Mononuclear cell (primary cell): ENCODE results near the gene ECHDC3. TPM values are rescaled to one million over a fixed set of nuclear protein-coding genes. Genes with fewer than 3 reads are reported as not detected.
"Not testable (repeated sequence)": the region's sequence is repeated elsewhere in the genome, so short reads cannot be mapped to it uniquely, and the experiment has no call there.

Experiments
- H3K27me3 ChIP-seq: 2 replicates; pipeline ENCODE4 v1.6.0; 2011; ENCODE audit warnings: low read length, control low read depth; ENCODE audit not compliant: insufficient read depth
- H3K4me1 ChIP-seq: 2 replicates; pipeline ENCODE4 v1.5.1; 2011; ENCODE audit warnings: mild to moderate bottlenecking, low read length, control low read depth; ENCODE audit not compliant: insufficient read depth
- H3K4me3 ChIP-seq: 2 replicates; pipeline ENCODE4 v1.5.1; 2011; ENCODE audit warnings: mild to moderate bottlenecking, low read length, moderate library complexity
- H3K9me3 ChIP-seq: 2 replicates; pipeline ENCODE4 v1.5.1; 2011; ENCODE audit warnings: low read depth, mild to moderate bottlenecking, control low read depth, low read length
- total RNA-seq: library from RNA; depleted of rRNA; stranded (reverse); fragments of >200 nt; gene quantifications from one replicate; pipeline ENCODE4 v1.2.3, GENCODE V29; 2012

The ECHDC3 gene
- total RNA-seq, 1 donor: 2.6 TPM

DNA sequence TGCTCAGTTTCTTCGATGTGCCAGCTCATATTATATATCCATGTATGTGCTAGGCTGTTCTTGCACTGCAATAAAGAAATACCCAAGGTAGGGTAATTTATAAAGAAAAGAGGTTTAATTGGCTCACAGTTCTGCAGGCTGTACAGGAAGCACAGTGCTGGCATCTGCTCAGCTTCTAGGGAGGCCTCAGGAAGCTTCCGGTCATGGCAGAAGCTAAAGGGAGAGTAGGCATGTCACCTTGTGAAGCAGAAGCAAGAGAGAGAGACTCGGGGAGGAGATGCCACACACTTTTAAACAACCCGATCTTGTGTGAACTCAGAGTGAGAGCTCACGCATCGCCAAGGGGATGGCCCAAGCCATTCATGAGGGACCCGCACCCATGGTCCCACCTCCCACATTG is 13.8 kb upstream of the ECHDC3 start:
- H3K4me1 ChIP-seq: no peaks in the 10 kb centered on the region
- no peaks in the 10 kb centered on the region for H3K27me3 ChIP-seq
- no peaks in the 10 kb centered on the region for H3K9me3 ChIP-seq
- H3K4me3 ChIP-seq: no peak overlapping the region

DNA sequence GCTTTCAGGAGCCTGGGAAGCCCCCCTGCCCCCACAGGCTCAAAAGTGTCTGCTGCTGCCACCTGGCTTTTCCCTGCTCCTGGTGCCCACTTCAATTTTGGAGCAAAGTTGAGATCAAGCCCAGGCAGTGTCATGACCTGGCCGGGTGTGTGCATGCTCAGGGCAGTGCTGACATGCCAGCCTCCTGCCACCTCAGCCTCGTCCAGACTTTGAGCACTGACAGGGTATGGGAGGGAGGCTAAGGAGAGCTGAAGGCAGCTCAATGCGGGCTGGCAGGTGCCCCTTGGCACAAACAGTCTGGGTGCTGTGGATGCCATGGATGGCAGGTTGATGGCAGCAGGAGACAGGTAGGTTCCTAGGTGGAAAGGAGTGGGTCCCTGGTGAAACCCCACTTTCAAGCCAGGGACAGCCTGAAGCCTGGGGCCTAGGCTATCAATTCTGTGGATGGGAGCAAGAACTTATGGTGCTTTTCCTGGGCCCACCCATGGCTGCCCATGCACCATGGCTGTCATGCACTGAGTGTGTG is 12.3 kb upstream of the ECHDC3 start:
- H3K27me3 ChIP-seq: no peaks in the 10 kb centered on the region
- H3K9me3 ChIP-seq: no peaks in the 10 kb centered on the region
- H3K4me1 ChIP-seq: no peaks in the 10 kb centered on the region
- no peak overlapping the region for H3K4me3 ChIP-seq

DNA sequence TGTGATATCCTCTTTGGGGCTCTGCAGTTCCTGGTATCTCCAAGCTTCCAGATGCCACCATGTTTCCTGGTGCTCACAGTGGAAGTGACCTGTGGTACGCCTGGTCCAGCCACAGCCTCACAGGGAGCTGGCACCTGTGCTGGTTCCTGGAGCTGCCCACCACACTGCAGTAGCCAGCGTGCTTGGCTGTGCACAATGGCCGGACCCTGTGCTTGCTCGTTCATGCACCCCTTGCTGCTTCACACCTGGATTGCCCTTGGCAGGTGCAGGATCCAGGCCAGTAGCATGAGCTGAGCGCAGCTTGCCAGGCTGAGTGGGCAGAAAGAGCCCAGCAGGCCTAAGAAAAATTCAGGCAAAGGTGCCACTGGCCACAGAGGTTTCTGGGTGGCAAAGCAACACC is 11.4 kb upstream of the ECHDC3 start:
- H3K4me3 ChIP-seq: no peak overlapping the region
- H3K9me3 ChIP-seq: no peaks in the 10 kb centered on the region
- H3K27me3 ChIP-seq: no peaks in the 10 kb centered on the region
- H3K4me1 ChIP-seq: no peaks in the 10 kb centered on the region

DNA sequence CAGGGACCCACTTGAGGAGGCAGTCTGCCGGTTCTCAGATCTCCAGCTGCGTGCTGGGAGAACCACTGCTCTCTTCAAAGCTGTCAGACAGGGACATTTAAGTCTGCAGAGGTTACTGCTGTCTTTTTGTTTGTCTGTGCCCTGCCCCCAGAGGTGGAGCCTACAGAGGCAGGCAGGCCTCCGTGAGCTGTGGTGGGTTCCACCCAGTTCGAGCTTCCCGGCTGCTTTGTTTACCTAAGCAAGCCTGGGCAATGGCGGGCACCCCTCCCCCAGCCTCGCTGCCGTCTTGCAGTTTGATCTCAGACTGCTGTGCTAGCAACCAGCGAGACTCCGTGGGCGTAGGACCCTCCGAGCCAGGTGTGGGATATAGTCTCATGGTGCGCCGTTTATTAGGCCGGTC is 5.4 kb upstream of the ECHDC3 start:
- not testable (repeated sequence) for H3K9me3 ChIP-seq

DNA sequence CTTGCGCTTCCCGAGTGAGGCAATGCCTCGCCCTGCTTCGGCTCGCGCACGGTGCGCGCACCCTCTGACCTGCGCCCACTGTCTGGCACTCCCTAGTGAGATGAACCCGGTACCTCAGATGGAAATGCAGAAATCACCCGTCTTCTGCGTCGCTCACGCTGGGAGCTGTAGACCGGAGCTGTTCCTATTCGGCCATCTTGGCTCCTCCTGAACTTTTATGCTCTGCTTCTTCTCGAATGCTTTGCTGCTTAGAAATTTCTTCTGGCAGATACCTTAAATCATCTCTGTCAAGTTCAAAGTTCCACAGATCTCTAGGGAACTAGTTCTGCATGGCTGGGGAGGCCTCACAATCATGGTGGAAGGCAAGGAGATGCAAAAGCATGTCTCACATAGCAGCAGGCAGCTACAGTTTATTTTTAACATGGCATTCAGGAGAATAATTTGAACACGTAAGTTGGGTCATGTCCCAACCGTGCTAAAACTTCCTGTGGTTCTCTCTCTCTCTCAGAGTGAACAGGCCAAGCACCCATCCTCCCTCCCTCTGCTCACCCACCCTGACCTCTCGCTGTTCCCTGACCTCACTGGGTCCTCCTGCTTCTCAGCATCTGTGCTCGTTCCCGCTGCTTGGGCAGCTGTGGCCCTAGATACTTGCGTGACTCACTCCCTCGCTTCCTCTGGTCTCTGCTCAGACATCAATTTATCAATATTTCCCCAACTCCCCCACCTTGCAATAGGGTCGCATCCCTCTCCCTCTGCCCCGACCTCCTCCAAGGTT is 4.7 kb upstream of the ECHDC3 start:
- not testable (repeated sequence) for H3K27me3 ChIP-seq, H3K9me3 ChIP-seq, H3K4me3 ChIP-seq, H3K4me1 ChIP-seq

More for the DNA sequence above, 5.4 kb upstream of the ECHDC3 start:
- not testable (repeated sequence) for H3K27me3 ChIP-seq, H3K4me3 ChIP-seq, H3K4me1 ChIP-seq

DNA sequence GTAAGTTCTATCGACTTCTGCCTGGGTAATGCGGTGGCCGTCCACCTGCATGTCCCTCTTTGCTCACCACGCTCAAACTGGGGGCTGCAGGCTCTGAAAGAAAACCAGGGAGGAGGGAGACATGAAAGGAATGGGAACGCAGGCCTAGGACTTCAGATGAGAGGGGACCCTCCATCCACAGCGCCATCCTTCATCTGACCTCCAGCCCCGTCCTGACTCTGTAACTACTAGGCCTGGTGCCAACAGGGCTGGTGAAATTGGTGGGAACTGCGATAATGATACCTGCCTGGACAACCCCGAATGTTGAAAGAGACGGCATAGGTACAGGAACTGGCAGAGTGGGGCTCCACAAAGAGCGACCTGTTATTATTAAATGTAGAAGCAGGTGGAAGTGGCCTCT is 1.3 kb upstream of the ECHDC3 start:
- Histone ChIP-seq H3K9me3 (no peaks in the 10 kb centered on the region), H3K4me1 (peaks cover 16% of the 10 kb centered on the region), H3K27me3 (no peaks in the 10 kb centered on the region), H3K4me3 (no peak overlapping the region)

DNA sequence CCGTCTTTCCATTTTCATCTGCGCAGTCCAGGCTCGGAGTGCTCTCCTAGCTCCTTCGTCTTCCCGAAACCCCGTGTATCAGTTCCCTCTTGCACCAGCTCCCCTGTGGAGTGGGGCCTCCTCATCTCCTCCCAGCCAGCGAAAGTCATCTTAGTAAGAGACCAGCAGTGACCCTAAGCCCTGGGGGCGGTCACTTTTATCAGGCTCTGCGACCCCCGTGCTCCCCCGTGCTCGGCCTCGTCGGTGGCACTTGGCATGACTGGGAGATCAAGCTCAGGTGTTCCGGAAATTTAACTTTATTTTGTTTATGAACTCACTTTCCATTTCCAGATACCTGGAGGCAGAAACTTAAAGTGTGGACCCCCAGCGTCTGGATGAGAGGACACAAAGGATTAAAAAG is 574 bp upstream of the ECHDC3 start:
- Histone ChIP-seq H3K9me3 (no peaks in the 10 kb centered on the region), H3K4me1 (peaks cover 17% of the 10 kb centered on the region), H3K27me3 (no peaks in the 10 kb centered on the region), H3K4me3 (peak overlapping the region; percentile 31)

DNA sequence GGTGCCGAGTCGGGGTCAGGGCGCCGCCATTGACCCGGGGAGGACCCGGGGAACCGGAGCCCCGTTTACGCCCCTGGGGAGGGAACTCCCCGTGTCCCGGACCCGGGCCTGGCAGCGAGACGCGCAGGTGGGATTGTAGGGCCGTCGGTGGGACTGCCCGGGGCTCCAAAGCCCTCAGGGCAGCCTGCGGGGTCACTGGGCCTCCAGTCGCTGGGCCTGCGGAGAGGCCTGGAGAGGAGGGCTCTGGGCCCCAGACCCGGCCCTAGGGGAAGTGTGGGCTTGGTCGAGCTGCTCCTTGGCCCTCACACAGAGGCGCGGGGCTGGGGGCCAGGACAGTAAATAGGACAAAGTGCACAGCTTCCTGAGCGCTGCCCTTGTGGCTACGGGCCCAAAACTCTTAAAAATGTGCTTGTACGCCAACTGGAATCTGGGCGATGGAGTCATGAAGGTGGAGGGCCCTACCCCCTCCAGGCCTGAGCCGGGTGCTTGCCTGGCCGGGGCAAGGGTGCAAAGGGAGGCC is 657 bp downstream of the ECHDC3 start:
- no peaks in the 10 kb centered on the region for H3K27me3 ChIP-seq
- peak overlapping the region; percentile 49 for H3K4me3 ChIP-seq
- H3K9me3 ChIP-seq: no peaks in the 10 kb centered on the region

DNA sequence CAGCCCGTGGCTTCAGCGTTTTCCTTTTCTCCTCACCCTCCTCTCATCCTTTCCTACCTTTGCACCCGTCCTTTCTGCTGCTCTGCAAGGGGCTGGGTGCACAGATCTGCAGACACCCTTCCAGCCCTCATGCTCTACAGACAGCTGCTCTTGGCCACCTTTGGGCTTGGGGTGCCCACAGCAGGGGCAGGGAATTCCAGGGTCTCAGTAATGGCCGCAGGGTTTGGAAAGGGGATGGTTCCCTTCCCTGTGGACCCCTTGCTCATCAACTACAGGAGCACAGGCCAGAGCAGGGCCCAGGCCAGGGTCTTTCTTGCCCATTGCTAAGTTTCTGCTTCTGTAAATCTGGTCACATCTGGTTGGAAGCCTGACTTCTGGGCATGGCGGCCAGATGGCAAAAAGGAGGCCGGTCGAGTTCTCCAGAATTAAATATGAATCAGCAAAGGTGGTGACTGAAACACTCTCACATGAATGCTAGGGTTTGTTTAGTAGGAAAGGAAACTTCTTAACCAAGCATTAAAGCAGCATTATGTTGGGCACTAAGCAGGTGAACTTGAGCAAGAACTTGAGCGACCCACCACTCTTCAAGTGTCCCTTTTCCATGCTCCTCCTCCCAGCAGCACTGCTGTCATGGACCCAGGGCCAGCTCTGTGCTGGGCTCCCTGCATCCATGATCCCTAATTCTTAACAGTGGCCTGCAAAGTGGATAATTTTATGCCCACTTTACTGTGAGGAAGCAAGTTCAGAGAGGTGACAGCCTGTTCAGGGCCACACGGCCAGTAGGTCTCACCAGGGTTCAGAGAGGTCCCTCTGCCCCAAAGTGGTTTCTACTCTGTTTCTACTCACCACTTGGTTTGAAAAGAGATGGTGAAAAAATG is 1.5 kb downstream of the ECHDC3 start:
- Histone ChIP-seq H3K4me3 (no peak overlapping the region), H3K27me3 (no peaks in the 10 kb centered on the region), H3K4me1 (peaks cover 28% of the 10 kb centered on the region), H3K9me3 (no peaks in the 10 kb centered on the region)

More for the DNA sequence above, 657 bp downstream of the ECHDC3 start:
- H3K4me1 ChIP-seq: peaks cover 28% of the 10 kb centered on the region

DNA sequence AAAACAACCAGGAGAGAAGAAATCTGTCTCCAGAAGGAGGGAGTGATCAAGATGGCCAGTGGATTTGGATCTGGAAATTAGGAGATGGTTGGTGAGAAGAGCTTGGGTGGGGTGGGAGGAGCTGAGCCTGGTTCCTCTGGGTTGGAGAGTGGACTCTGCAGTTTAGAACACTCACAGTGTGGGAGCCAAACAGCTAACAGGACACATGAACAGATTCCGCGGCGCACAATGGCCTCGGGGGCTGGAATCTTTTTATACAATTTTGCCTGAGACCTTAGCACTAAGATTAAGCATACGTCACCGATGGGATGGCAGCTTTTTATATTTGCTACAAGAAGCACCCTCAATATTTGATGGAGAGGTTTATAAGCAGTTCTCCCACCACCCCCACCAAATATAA is 2.9 kb downstream of the ECHDC3 start:
- Histone ChIP-seq H3K4me1 (peaks cover 28% of the 10 kb centered on the region), H3K4me3 (no peak overlapping the region), H3K9me3 (no peaks in the 10 kb centered on the region), H3K27me3 (no peaks in the 10 kb centered on the region)

DNA sequence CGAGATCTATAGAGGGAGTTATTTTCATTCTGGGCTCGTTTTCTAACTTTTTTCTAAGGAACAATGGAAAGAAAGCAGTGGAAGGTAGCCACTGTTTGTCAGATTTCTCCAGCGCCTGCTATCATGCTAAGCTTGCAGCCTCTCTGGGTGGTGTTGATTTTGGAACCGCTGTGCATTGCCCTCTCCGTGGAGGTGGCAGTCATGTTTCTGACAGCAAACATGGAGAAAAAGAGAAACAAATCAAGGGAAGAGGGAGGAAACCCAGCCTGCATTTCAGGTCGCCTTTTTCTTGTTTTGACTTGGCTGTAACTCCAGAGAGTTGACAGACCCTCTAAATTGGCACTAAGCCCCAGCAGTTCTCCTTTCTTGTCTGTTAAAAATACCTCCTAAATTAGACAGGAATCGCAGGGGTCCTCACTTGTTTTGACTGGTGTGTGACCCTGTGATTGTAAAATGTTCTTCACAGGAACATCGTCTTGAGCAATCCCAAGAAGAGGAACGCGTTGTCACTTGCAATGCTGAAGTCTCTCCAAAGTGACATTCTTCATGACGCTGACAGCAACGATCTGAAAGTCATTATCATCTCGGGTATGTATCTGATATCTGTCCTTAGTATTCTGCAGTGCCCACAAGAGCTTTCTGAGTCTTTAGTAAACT is 4.8 kb downstream of the ECHDC3 start:
- Histone ChIP-seq H3K4me3 (no peak overlapping the region), H3K9me3 (no peaks in the 10 kb centered on the region), H3K4me1 (peaks cover 27% of the 10 kb centered on the region), H3K27me3 (no peaks in the 10 kb centered on the region)

DNA sequence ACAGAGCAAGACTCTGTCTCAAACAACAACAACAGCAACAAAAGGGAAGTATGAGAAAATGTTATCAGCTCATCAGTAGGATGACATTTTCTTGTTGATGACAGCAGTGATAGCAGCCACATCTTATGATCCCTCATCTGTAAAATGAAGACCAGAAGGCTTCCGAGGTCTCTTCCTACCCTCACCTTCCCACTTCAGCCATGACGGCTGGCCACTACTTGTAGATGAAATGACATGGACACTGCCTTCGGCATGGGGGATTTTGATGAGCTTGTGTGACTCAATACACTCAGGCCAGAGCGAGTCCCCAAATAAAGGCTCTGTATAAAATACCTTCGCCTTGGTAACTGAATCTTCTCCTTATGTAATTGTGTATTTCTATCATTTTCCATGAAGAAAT is 6.7 kb downstream of the ECHDC3 start:
- H3K9me3 ChIP-seq: no peaks in the 10 kb centered on the region
- H3K4me3 ChIP-seq: no peak overlapping the region
- H3K4me1 ChIP-seq: peaks cover 18% of the 10 kb centered on the region
- no peaks in the 10 kb centered on the region for H3K27me3 ChIP-seq

DNA sequence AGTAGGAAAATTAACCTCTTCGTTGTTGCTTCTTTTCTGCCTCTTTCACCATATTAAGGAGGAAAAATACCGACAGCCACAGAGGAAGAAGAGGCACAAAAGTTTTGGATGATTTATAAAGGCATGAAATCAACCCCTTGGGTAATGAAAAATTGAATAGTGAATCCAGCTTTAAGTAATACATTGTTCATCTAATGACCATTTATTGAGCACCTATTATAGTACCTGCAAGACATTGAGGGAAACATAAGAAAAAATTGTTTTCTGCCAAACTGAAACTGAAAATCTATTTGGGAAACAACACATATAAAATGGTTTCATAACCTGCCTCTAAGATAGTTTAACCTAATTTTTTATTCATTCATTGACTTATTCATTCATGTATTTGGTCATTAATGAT is 8.2 kb downstream of the ECHDC3 start:
- Histone ChIP-seq H3K27me3 (no peaks in the 10 kb centered on the region), H3K4me3 (no peak overlapping the region), H3K4me1 (peaks cover 18% of the 10 kb centered on the region)

DNA sequence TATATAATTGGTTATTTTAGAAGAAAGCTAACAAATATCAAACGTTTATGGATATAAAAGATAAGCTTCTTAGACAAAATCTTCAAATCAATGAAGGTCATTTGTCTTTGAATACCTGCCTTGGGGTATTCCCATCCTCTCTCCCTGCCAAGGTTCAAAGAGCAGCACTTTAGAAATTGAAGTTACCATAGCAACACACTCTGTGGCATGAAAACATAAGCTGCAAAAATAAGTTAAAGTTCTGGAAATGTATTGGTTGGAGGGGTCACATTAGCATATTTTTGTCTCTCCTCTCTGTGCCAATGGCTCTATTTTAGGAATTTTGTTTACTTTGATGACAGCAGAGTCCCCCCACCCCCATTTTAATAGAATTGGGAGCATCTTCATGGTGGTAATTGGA is 12.0 kb downstream of the ECHDC3 start:
- Histone ChIP-seq H3K27me3 (no peaks in the 10 kb centered on the region), H3K9me3 (no peaks in the 10 kb centered on the region), H3K4me3 (no peak overlapping the region), H3K4me1 (peaks cover 6% of the 10 kb centered on the region)

More for the DNA sequence above, 8.2 kb downstream of the ECHDC3 start:
- no peaks in the 10 kb centered on the region for H3K9me3 ChIP-seq

DNA sequence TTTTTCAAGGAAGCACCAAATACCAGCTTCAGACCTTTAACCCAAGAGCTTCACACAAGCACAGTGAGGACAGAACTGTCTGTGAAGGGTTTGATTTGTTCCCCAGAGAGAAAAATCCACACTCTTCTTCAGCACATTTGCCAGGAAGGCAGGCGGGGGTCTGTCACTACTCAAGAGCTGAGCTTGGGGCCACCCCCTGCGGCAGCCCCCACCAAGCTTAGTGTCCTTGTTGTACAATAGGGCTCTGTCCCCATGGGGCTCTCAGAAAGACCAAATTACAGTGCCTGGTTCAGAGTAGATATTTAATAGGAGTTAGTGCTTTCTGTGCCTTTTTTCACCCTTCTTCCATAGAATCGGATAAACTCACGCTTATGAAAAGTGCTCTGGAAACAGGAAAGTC is 12.4 kb downstream of the ECHDC3 start:
- Histone ChIP-seq H3K9me3 (no peaks in the 10 kb centered on the region), H3K4me1 (peaks cover 6% of the 10 kb centered on the region), H3K27me3 (no peaks in the 10 kb centered on the region), H3K4me3 (no peak overlapping the region)
